ENCODE measurements around the gene ADGRF3.
A peak's percentile ranks its signal among the peaks of the same experiment; 100 is the strongest.
"Not testable (repeated sequence)": the region's sequence is repeated elsewhere in the genome, so short reads cannot be mapped to it uniquely, and the experiment has no call there.

The ADGRF3 gene

GRCh38 chr2:26347286-26347865 lies 787 bp upstream of the ADGRF3 start:
- no peak for DNase-seq

- peak; percentile 94 to 96 for DNase-seq
Measured at GRCh38 chr2:26345545-26346453, 790 bp downstream of the ADGRF3 start, which contains the start of gene SELENOI. SELENOI (plus strand) TSS chr2:26346143; CDS start chr2:26346233, 90 bp downstream.

GRCh38 chr2:26345283-26345544 lies 1.4 kb downstream of the ADGRF3 start:
- DNase-seq, result no peak

GRCh38 chr2:26344581-26345282 lies 1.9 kb downstream of the ADGRF3 start:
- DNase-seq, result no peak

GRCh38 chr2:26340831-26341230 lies 5.8 kb downstream of the ADGRF3 start:
- DNase-seq, result no peak

GRCh38 chr2:26337298-26337697 lies 9.3 kb downstream of the ADGRF3 start:
- no peak for DNase-seq

- no peak for DNase-seq
Measured at GRCh38 chr2:26336719-26337118, 9.9 kb downstream of the ADGRF3 start.

- no peak for DNase-seq
Measured at GRCh38 chr2:26335231-26335630, 11.4 kb downstream of the ADGRF3 start.

- no peak for DNase-seq
Measured at GRCh38 chr2:26333293-26333692, 13.3 kb downstream of the ADGRF3 start.

- DNase-seq, result not testable (repeated sequence)
Measured at GRCh38 chr2:26331321-26331720, 15.3 kb downstream of the ADGRF3 start.

GRCh38 chr2:26330604-26331003 lies 16.0 kb downstream of the ADGRF3 start:
- DNase-seq, result no peak

- DNase-seq, result peak; percentile 43 to 83
Measured at GRCh38 chr2:26330114-26330549, 16.5 kb downstream of the ADGRF3 start.

GRCh38 chr2:26329083-26329482 lies 17.5 kb downstream of the ADGRF3 start:
- not testable (repeated sequence) for DNase-seq

- no peak for DNase-seq
Measured at GRCh38 chr2:26327291-26328272, 19.0 kb downstream of the ADGRF3 start.

GRCh38 chr2:26326514-26326913 lies 20.1 kb downstream of the ADGRF3 start:
- no peak for DNase-seq

GRCh38 chr2:26325851-26326250 lies 20.7 kb downstream of the ADGRF3 start:
- no peak for DNase-seq

- DNase-seq, result no peak
Measured at GRCh38 chr2:26324903-26325302, 21.7 kb downstream of the ADGRF3 start.

GRCh38 chr2:26324479-26324878 lies 22.1 kb downstream of the ADGRF3 start:
- not testable (repeated sequence) for DNase-seq

GRCh38 chr2:26318950-26319349 lies 27.6 kb downstream of the ADGRF3 start:
- no peak for DNase-seq

- no peak for DNase-seq
Measured at GRCh38 chr2:26317377-26318105, 29.0 kb downstream of the ADGRF3 start.

- no peak for DNase-seq
Measured at GRCh38 chr2:26316845-26317244, 29.7 kb downstream of the ADGRF3 start.

GRCh38 chr2:26316041-26316440 lies 30.5 kb downstream of the ADGRF3 start:
- no peak for DNase-seq
